ENCODE measurements around the gene VPS13D.
"Not testable (repeated sequence)": the region's sequence is repeated elsewhere in the genome, so short reads cannot be mapped to it uniquely, and the experiment has no call there.

VPS13D gene

GRCh38 chr1:12456979-12457378 lies 227.1 kb downstream of the VPS13D start:
- DNase-seq = no peak

- DNase-seq = no peak
These were observed 227.9 kb downstream of the VPS13D start for GRCh38 chr1:12457771-12458170.

GRCh38 chr1:12458571-12458970 lies 228.7 kb downstream of the VPS13D start:
- no peak for DNase-seq

- no peak for DNase-seq
These were observed 230.3 kb downstream of the VPS13D start for GRCh38 chr1:12460121-12460520.

- DNase-seq = no peak
These were observed 231.2 kb downstream of the VPS13D start for GRCh38 chr1:12460911-12461621.

- DNase-seq = no peak
These were observed 231.9 kb downstream of the VPS13D start for GRCh38 chr1:12461754-12462153.

- no peak for DNase-seq
These were observed 232.8 kb downstream of the VPS13D start for GRCh38 chr1:12462586-12462985.

- DNase-seq = no peak
These were observed 234.2 kb downstream of the VPS13D start for GRCh38 chr1:12464045-12464461.

- DNase-seq = no peak
These were observed 234.8 kb downstream of the VPS13D start for GRCh38 chr1:12464598-12465056.

GRCh38 chr1:12465126-12465525 lies 235.3 kb downstream of the VPS13D start:
- no peak for DNase-seq

- no peak for DNase-seq
These were observed 237.0 kb downstream of the VPS13D start for GRCh38 chr1:12466816-12467215.

- no peak for DNase-seq
These were observed 237.9 kb downstream of the VPS13D start for GRCh38 chr1:12467570-12468286.

- DNase-seq = no peak
These were observed 238.5 kb downstream of the VPS13D start for GRCh38 chr1:12468323-12468722.

- no peak for DNase-seq
These were observed 239.7 kb downstream of the VPS13D start for GRCh38 chr1:12469493-12469892.

- no peak for DNase-seq
These were observed 240.2 kb downstream of the VPS13D start for GRCh38 chr1:12469990-12470389.

- not testable (repeated sequence) for DNase-seq
These were observed 241.1 kb downstream of the VPS13D start for GRCh38 chr1:12470916-12471315.

GRCh38 chr1:12472156-12472797 lies 242.4 kb downstream of the VPS13D start:
- DNase-seq = no peak

- DNase-seq = peak; percentile 48
These were observed 243.1 kb downstream of the VPS13D start for GRCh38 chr1:12472798-12473551.

- DNase-seq = no peak
These were observed 243.9 kb downstream of the VPS13D start for GRCh38 chr1:12473596-12474362.

GRCh38 chr1:12475101-12475500 lies 245.3 kb downstream of the VPS13D start:
- DNase-seq = no peak

- no peak for DNase-seq
These were observed 245.7 kb downstream of the VPS13D start for GRCh38 chr1:12475530-12475934.

- DNase-seq = no peak
These were observed 246.1 kb downstream of the VPS13D start for GRCh38 chr1:12475947-12476346.

All from activated effector memory CD4-positive, alpha-beta T cell treated with Interleukin-2 at 50 U/mL for 16 hours (primary cell).